HG03045 (cell line): ENCODE results near the gene SYNPO.

Experiments
- ATAC-seq: cut with Tn5 transposase; IDR thresholded peaks from one replicate; pipeline ENCODE4 v1.9.1; 2021; ENCODE audit warnings: mild to moderate bottlenecking, moderate library complexity; ENCODE audit not compliant: unreplicated experiment

The SYNPO gene

DNA sequence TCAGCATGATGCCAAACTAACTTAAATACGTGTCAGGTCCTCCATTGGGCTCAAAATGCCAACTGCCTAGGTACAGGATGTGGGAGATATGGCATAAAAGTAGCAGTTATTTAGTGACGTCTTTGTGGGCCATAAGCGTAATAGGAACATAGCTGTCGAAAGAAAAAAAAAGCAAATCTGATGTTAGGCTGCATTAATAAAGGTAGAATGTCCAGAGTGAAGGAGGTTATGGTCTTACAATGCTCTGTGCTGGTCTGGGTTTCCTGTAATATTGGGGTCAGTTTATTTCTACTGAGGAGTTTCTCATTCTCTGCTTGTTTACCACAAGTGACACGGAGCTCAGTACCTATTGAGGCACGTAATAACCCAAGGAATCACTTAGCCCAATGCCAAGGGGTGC, 33.4 kb upstream of the SYNPO start:
- no peak for ATAC-seq

DNA sequence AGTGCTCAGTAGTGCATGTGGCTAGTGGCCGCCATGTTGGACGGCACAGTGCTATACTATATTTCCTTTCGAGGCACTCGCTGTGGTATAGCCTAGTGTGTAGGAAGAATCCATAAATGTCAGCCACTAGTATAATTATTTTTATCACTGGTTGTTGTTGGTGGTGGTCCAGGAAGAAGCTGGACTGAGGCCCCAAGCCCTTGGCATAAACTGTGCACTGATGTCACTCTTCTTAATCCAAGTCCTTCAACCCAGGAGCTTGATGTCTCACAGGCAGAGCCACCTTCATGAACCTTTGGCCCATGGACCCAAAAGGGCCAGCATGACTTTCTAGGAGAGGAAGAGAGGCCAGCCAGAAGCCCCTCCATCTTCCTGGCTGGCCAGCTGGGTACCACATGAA, 32.5 kb upstream of the SYNPO start:
- ATAC-seq = no peak

DNA sequence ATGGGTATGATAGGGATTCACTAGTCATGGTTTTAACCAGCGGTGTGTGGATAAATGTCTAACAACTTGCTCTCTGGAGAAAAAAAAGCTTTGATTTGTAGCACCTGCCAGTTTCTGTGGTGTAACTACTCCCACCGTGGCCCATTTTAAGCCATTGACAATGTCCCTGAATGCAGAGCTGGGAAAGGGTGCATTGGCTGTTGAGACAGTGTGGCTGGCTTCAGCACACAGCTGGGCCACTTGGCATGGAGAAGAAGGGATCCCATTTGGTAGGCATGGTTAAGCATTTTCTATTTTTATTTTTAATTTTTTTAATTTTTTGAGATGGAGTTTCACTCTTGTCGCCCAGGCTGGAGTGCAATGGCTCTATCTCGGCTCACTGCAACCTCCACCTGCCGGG, 31.5 kb upstream of the SYNPO start:
- no peak for ATAC-seq

DNA sequence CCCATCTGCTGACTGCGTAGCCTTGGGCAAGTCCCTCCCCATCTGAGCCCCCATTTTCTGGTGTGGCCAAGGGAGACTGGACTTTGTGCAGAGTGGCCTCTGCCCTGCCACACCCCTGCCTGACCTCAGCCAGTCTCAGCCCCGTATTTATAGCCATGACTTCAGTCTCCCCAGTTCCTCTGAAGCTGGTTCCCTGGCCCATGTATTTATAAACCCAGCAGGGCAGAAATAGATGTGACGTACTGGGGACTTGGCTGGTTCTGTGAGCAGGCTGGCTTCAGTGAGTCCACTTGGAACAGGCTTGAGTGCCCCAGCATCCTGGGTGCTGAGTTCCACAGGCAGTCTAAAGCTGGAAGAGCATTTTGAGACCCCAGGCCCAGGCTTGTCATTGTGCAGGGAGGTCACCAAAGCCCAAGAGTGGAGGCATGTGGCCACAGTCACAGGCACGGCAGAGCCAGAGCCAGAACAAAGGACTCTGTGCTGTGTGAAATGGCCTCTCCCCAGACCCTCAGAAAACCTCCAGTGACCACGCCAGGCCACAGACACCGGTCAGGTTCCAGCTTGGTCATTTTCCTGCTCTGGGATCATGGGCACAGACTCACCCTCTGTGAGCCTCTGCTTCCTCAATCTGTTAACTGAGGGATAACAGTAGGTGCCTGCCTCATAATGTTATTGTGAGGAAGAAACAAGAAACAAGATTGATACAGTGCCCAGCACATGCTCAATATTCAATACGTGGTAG, 30.4 kb upstream of the SYNPO start:
- ATAC-seq = no peak

DNA sequence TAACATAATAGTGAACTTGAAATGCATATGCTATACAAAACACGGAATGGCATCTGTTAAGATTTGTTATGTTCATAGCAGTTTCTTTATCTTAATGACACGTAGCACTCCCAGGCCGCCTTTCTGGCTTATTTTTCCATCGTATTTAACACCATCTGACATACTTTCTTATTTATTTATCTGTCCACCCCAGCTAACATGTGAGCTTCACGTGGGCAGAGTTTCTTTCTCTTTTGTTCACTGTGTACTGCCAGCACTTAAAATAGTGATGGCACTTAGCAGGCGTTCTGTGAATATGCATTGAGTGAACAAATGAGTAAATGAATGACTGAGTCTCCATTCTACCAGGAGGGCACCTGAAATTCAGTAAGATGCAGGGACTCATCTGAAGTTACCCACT, 29.4 kb upstream of the SYNPO start:
- no peak for ATAC-seq

DNA sequence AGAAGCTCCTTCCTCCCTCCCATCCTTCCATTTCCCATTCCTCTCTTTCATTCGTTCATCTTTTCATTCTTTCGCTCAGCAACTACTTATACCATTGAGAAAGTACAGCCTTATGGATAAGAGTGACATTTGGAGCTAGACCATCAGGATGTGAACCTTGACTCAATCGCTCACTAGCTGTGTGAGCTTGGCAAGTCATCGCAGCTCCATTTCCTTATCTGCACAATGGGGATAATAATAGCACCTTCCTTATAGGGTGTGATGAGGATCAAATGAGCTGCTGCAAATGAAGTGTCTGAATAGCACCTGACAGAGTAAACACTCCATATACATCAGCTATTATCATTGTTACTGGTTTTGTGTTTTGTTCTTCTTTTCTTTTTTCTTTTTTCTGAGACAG, 28.1 kb upstream of the SYNPO start:
- ATAC-seq = no peak

DNA sequence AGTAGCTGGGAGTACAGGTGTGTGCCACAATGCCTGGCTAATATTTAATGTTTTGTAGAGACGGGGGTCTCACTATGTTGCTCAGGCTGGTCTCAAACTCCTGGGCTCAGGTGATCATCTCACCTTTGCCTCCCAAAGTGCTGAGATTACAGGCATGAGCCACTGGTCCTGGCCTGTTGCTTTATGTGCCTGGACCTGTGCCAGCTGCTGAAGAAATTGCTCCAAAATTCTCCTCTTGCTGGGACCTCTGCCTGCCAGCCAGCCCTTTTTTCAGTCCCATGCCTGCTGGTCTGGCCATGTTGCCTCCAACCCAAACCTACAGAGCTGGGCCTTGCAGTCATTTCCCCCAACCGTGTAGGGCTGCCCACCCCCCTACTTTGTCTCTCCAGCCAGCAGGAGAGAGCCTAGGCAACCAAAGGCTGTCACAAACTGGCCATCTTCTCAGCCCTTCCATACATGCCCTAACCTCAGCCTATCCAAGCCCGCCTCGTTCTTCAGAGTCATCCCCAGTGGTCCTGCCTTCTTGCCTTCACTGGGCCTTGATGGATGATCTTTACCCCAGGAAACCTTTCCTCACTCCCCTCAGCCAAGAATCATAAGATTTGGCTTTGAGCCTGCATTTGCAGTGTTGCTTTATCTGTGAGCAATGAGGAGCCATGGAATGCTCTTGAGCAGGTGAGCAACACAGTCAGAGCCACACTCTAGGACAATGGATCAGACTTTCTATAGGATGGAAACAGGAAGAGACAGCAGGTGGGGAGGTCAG, 27.4 kb upstream of the SYNPO start:
- ATAC-seq = no peak

DNA sequence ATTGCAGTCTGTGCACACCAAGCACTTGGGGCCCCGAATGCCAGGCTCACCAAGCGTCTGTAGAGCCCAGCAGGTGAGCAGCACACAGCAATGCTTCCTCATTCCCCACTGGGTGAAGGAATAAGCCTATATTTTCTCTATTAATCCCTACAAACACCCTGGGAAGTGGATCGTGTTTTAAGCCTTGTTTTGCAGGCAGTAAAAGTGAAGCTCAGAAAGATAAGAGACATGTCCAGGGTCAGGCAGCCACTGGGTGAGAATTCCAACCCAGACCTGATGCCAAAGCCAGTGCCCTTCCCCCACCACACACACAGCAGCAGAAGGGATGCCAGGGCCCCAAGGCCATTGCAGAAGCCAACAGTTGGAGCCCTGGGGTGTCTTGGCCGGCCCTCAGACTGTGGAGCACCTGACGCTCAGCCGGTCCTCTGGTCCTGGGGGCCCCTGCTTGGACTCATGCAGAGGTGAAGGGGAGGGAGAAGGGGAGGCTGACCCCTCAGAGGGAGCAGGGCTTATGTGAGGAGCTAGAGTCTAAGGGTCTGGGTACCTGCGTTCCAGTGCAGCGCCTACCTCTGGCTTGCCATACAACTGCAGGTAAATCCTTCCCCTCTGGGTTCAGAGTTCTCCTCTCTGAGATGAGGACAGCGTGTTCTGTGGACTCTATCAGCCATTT, 26.3 kb upstream of the SYNPO start:
- no peak for ATAC-seq

DNA sequence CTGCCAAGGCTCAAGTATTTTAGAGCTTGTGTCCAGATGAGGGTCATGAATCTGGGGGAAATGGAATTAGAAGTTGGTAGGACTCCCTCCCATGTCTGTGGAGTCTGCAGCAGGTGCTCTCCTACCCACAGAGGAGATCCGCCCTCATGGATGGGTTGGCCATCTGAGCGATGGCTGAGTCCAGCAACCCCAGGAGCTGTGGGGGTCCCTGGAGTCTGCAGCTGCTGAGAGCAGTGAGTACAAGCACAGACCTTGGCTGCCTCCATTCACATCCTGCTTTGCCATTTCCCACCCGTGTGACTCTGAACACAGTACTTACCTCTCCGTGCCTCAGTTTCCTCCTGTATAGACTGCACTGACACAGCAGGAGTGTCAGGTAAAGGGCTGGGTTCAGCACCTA, 25.8 kb upstream of the SYNPO start:
- no peak for ATAC-seq

DNA sequence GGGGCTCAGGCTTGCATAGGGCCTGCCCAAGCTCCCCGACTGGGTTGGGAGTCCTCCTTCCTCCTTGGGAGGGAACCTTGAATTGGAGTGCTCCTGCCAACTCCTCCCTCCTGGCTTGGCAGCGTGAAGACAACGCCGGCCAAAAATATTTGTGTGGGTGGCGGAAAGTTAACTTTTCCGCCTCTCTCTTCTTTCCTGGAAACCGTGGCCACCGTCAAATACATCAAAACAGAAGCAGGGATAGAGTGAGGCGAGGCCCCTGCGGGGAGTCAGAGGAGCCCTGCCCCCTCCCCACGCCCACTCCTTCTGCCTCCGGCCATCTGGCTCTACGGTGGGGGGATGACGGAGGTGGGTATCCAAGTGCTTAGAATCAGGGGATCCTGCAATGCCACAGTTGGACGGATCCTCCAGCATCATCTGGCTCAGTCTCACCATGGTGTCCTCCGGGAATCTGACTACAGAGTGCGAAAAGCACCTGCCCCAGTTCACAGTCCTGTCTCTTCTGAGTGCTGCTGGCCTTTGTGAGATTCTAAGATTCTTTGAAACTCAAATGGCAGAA, 25.2 kb upstream of the SYNPO start:
- ATAC-seq = no peak

DNA sequence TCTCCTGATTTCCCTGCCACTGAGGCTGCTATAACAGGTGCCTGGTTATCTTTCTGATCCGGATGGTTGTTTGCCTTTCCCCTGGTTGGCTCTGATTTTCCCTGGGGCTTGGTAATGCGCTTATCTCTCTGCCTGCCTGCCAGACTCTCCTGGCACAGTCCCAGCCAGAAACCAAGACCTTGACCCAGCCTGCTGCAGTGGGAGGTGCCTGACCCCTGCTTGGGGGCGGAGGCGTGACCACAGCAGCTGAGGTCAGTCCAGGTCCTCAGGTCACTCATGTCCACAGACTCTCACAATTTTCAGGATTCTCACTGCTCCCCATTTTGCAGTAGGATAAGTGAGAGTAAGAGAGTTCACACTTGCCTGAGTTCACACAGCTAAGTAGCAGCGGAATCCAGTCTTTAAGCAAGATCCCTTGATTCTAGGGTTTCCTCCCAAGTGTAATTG, 24.4 kb upstream of the SYNPO start:
- no peak for ATAC-seq

DNA sequence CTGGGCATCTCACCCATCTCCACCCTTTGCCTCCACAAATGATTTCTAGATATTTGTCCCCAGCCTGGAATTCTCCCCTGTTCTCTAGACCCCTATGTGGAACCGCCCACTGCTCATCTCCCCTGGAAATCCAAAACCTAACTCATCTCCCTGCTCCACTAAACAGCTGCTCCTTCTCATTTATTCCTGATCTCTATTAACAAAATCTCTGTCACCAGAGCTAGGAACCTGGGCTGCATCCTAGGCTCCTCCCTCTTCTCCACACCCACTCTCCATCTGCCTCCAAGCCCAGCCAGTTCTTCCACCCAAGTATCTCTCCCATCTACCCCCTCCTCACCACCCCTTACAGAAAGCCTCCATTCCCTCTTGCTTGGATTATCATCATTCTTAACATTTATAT, 24.0 kb upstream of the SYNPO start:
- ATAC-seq = no peak

DNA sequence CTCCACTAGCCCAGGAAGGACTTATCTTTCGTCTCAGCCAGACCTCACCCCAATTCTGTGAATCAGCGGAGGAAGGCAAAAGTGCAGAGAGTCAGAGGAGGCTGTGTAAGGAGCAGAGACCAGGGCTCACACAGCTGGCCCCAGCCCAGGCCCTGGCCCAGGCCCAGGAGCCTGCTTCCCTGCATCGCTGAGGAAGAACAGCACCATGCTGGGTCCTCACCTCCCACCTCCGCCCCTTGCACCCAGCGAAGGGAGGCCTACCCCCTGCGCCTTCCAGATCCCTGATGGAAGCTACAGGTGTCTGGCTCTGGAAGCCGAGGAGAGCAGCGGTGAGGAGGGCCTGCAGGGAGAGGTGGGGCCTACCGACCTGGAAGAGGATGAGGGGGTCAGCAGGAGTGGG, 22.3 kb upstream of the SYNPO start:
- no peak for ATAC-seq

DNA sequence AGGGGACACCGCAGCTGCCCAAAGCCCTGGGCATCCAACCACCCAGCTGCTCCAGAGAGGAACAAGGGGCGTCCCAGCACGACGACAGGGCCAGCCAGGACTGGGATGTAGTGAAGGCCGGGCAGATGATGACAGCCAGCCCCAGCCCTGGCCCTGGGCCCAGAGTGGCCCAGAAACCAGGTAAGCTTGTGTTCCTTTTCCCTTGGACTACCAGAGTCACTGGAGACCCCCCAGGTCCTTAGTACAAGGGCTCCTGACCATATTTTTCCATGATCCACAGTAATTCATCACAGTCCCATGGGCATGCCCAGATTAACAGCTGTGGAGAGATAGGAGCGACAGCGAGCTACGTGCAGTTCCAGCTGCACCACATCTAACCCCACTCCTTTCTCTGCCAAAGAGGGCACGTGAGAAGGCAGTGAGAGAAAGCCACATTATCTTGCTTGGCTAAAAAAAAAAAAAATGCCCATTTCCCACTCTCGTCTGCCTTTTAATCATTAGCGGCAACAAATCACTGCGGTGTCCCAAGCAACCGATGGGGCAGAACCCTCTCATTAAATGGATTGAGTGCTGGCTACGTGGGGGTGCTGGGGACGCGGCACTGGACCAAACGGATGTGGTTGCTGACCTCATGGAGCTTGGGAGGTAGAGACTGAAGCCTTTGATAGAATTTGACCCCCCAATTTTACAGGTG, 21.7 kb upstream of the SYNPO start:
- no peak for ATAC-seq

DNA sequence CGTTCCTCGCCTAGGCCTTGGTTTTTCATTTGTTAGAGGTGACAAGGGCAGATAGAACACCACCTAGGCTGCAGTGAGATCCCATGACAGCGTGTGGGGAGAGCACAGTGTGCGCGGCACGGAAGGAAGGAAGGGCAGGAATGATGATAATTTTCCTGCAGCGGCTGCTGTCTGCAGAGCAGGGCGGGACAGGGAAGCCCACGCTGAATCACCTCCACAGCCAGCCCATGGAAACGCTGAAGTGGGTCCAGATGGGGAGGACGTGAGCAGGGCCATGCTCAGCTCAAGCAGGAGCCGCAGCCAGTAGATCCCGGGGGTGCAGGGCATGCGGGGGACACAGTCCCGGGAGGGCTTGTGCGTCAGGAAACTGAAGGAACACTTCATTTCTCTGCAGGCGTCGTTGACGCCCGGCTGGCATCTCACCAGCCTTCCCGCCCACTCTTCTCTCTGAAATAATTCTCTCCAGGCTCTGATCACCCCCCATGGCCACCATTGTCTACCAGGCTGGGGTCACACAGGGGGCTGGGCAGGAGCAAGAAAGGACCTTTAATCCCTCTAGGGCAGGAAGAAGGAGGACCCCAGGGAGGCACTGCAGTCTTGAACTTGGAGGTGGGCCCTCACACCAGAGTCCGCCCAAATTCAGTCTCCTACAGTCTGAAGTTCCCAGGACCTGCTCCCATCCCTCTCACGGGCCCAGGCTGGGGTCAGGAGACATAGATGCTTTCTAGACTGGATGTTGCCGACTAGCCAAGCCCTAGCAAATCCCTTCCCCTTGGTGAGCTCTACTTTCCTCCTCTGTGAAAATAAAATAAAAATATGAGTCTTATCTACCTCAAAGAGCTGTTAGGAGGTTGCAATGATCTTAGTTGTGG, 20.9 kb upstream of the SYNPO start:
- ATAC-seq = no peak

DNA sequence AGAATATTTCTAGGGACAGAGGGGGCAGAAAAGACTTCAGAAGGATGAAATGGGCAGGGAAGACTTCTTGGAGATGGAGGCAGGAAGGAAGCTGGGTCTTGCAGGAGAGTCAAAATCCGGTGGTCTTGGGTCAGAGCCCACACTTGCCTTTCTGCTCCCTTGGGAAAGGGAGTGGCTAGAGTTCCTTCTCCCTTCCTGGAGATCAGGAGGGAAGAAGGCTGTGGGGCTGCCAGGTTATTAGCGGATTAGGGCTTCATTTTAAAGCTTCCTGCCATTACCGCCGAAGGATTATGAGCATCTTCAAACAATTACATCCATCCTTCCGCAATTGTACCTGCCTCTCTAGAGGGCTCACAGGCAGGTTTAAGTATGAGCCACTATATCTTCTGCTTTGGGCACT, 19.2 kb upstream of the SYNPO start:
- ATAC-seq = no peak

DNA sequence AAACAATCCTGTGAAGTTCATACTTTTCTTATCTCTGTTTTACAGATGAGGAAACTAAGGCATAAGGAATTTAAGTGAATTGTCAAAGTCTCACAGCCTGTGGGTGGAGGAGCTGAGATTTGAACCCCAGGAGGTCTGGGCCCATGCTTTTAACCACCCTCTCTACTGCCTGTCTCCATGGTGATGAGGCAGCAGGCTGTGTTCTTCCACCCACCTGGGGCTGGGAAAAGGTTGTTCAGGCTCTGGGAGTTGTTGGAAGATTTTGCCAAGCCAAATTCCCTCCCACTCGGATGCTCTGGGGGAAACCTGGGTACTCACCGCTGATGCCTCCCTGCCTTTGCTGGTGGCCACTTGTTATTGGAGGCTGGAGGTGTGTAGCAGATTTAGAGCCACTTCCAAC, 18.3 kb upstream of the SYNPO start:
- no peak for ATAC-seq

DNA sequence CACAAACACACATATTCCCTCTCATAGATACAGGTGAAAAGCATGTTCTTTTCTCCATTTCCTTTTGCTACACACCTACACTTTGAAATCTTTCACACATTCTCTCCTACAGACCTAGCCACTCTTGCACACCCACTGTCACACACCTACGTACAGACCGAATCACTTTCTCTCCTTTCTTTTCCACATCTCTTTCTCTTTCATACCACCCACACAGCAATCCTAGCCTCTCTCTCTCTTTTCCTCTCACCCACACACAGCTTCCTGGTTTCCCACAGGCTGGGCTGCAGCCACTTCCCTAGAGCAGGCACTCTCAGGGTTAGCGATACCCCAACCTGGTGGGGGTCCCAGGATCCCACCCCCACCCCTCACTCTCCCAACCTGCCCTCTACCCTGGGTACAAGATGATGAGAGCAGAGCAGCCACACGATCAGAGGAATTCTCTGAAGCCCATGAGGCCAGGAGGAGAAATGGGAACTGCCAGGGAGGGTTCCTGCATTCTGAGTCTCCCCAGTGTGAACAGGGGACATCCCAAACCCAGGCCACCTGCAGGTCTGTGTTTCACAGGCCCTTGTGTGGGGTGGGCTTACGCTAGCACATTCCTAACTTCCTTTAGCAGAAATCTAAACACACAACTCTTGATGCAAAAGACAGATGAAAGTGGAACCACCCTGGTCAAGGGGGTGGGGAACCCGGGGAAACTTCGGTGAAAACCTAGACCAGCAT, 17.1 kb upstream of the SYNPO start:
- no peak for ATAC-seq

DNA sequence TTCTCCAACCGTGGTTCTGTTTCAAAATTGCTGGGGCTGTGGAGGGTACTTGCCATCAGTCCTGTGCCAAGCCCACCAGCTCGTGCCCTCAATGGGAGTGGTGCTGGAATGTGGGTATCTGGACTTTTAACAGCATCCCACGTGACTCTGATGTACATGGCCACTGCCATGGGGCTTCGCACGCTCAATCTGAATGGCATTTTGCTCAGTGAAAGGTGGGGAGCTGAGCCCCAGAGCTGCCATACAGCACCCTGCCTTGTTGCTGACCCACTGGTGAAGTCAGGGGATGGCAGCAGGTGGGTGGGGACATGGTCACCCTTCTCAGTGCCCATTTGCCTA, 16.6 kb upstream of the SYNPO start:
- no peak for ATAC-seq
